Neural cell (in vitro differentiated cells): ENCODE data around the gene CREB3L2. TPM values are rescaled to one million over a fixed set of nuclear protein-coding genes. Genes with fewer than 3 reads are reported as not detected.

Source experiments
- H2AFZ ChIP-seq: fragments of 200-600, 300-800 bp; sonication (generic), shearing (Covaris generic); 2 replicates; pipeline ENCODE4 v1.6.0; 2014; ENCODE audit warnings: low read depth, mild to moderate bottlenecking, antibody characterized with exemption, low read length, moderate library complexity
- H3F3A ChIP-seq: fragments of 200-600 bp; shearing (Covaris generic); 2 replicates; pipeline ENCODE4 v1.6.1; 2016; ENCODE audit warnings: mild to moderate bottlenecking, moderate library complexity, mixed read lengths, antibody characterized with exemption, low read length; ENCODE audit not compliant: insufficient read depth, poor library complexity, severe bottlenecking
- H3K27ac ChIP-seq: fragments of 200-600, 300-800 bp; sonication (generic), shearing (Covaris generic); 2 replicates; pipeline ENCODE4 v1.5.1; 2014; ENCODE audit warnings: mild to moderate bottlenecking, low read length, moderate library complexity
- H3K27me3 ChIP-seq: fragments of 300-800, 200-600 bp; sonication (generic), shearing (Covaris generic); 2 replicates; pipeline ENCODE4 v1.6.0; 2014; ENCODE audit warnings: mild to moderate bottlenecking, low read depth, low read length, moderate library complexity; ENCODE audit not compliant: insufficient read depth
- H3K36me3 ChIP-seq: fragments of 300-800, 200-600 bp; sonication (generic), shearing (Covaris generic); 2 replicates; pipeline ENCODE4 v1.5.1; 2014; ENCODE audit warnings: mild to moderate bottlenecking, antibody characterized with exemption, low read length, moderate library complexity; ENCODE audit not compliant: insufficient read depth
- H3K4me2 ChIP-seq: fragments of 300-800, 200-600 bp; sonication (generic), shearing (Covaris generic); 2 replicates; pipeline ENCODE4 v1.6.0; 2014; ENCODE audit warnings: mild to moderate bottlenecking, low read length
- H3K4me3 ChIP-seq: fragments of 300-800, 200-600 bp; sonication (generic), shearing (Covaris generic); 2 replicates; pipeline ENCODE4 v1.5.1; 2014; ENCODE audit warnings: mild to moderate bottlenecking, low read length, moderate library complexity
- H3K79me2 ChIP-seq: fragments of 200-600 bp; shearing (Covaris generic); replicated peaks from 2 replicates; pipeline ENCODE4 v1.6.0; 2014; ENCODE audit warnings: mild to moderate bottlenecking, low read length, moderate library complexity; ENCODE audit not compliant: insufficient read depth
- H3K9ac ChIP-seq: fragments of 300-800, 200-600 bp; sonication (generic), shearing (Covaris generic); 2 replicates; pipeline ENCODE4 v1.6.1; 2016; ENCODE audit warnings: mild to moderate bottlenecking, low read length, mixed read lengths
- H3K9me2 ChIP-seq: fragments of 200-600 bp; shearing (Covaris generic); 2 replicates; pipeline ENCODE4 v1.6.1; 2016; ENCODE audit warnings: mild to moderate bottlenecking, low read length, mixed read lengths; ENCODE audit not compliant: insufficient read depth
- H3K9me3 ChIP-seq: fragments of 200-600, 300-800 bp; sonication (generic), shearing (Covaris generic); 2 replicates; pipeline ENCODE4 v1.6.1; 2016; ENCODE audit warnings: mild to moderate bottlenecking, mixed run types, low read length, moderate library complexity, mixed read lengths
- H4K20me1 ChIP-seq: fragments of 200-600 bp; shearing (Covaris generic); 2 replicates; pipeline ENCODE4 v1.6.1; 2016; ENCODE audit warnings: mild to moderate bottlenecking, mixed run types; ENCODE audit not compliant: insufficient read depth
- CTCF ChIP-seq: fragments of 450-650 bp; IDR thresholded peaks from 2 replicates; pipeline ENCODE4 v1.5.1; 2014; ENCODE audit warnings: antibody characterized with exemption, mild to moderate bottlenecking, moderate library complexity; ENCODE audit not compliant: poor library complexity, severe bottlenecking
- EP300 ChIP-seq: fragments of 450-650 bp; conservative IDR thresholded peaks from 2 replicates; pipeline ENCODE4 v1.6.1; 2014; ENCODE audit warnings: antibody characterized with exemption, mild to moderate bottlenecking, moderate library complexity; ENCODE audit not compliant: poor library complexity, severe bottlenecking
- EZH2 ChIP-seq: fragments of 200-600, 300-800 bp; shearing (Covaris generic), sonication (generic); IDR thresholded peaks from 2 replicates; pipeline ENCODE4 v1.6.1; 2014; ENCODE audit warnings: antibody characterized with exemption, low read length, borderline replicate concordance, mild to moderate bottlenecking; ENCODE audit not compliant: insufficient read depth, poor library complexity, severe bottlenecking
- MXI1 ChIP-seq: fragments of 450-650 bp; conservative IDR thresholded peaks from 2 replicates; pipeline ENCODE4 v1.6.1; 2014; ENCODE audit warnings: antibody characterized with exemption, mild to moderate bottlenecking; ENCODE audit not compliant: poor library complexity, severe bottlenecking
- POLR2AphosphoS5 ChIP-seq: IDR thresholded peaks from 2 replicates; pipeline ENCODE4 v1.6.1; 2012
- RAD21 ChIP-seq: fragments of 450-650 bp; conservative IDR thresholded peaks from 2 replicates; pipeline ENCODE4 v1.6.1; 2014; ENCODE audit warnings: antibody characterized with exemption, mild to moderate bottlenecking, moderate library complexity
- REST ChIP-seq: IDR thresholded peaks from 2 replicates; pipeline ENCODE4 v1.6.1; 2012; ENCODE audit warnings: borderline replicate concordance
- SMC3 ChIP-seq: fragments of 450-650 bp; conservative IDR thresholded peaks from 2 replicates; pipeline ENCODE4 v1.6.1; 2014; ENCODE audit warnings: antibody characterized with exemption, mild to moderate bottlenecking, moderate library complexity; ENCODE audit not compliant: poor library complexity
- TAF1 ChIP-seq: IDR thresholded peaks from 2 replicates; pipeline ENCODE4 v1.6.1; 2012; ENCODE audit warnings: low read depth
- polyA plus RNA-seq: library from polyadenylated mRNA; depleted of rRNA; stranded (reverse); fragments of >200 nt; gene quantifications from 2 replicates; pipeline ENCODE4 v1.2.3, GENCODE V29; 2014

The CREB3L2 gene
- polyA plus RNA-seq, 1 donor from 2014 or later = 1.5 TPM

- no peaks in the 10 kb centered on the region for H3K36me3 ChIP-seq
- H2AFZ ChIP-seq = no peak overlapping the region
- no peak overlapping the region for H3K27ac ChIP-seq
- H3K4me2 ChIP-seq = no peak overlapping the region
- no peaks in the 10 kb centered on the region for H3K9me3 ChIP-seq
- no peaks in the 10 kb centered on the region for H3F3A ChIP-seq
- H4K20me1 ChIP-seq = no peaks in the 10 kb centered on the region
- TF ChIP-seq CTCF (no peak), REST (no peak), EZH2 (no peak), TAF1 (no peak), RAD21 (no peak), MXI1 (no peak), POLR2AphosphoS5 (no peak), SMC3 (no peak), EP300 (no peak)
- no peak overlapping the region for H3K4me3 ChIP-seq
- no peaks in the 10 kb centered on the region for H3K9me2 ChIP-seq
- H3K79me2 ChIP-seq = no peaks in the 10 kb centered on the region
- no peak overlapping the region for H3K9ac ChIP-seq
- no peaks in the 10 kb centered on the region for H3K27me3 ChIP-seq
These were observed 20.7 kb downstream of the CREB3L2 start for GRCh38 chr7:137981175-137981574.

- Histone ChIP-seq H3K9me2 (no peaks in the 10 kb centered on the region), H3K36me3 (no peaks in the 10 kb centered on the region), H3K27me3 (no peaks in the 10 kb centered on the region), H3K9ac (no peak overlapping the region), H3K27ac (no peak overlapping the region), H3F3A (no peaks in the 10 kb centered on the region), H3K4me2 (no peak overlapping the region), H3K79me2 (no peaks in the 10 kb centered on the region), H4K20me1 (no peaks in the 10 kb centered on the region), H2AFZ (no peak overlapping the region), H3K9me3 (no peaks in the 10 kb centered on the region), H3K4me3 (no peak overlapping the region)
- TF ChIP-seq REST (no peak), POLR2AphosphoS5 (no peak), SMC3 (no peak), EZH2 (no peak), EP300 (no peak), MXI1 (no peak), CTCF (no peak)
These were observed 21.6 kb downstream of the CREB3L2 start for GRCh38 chr7:137980308-137980707.
